H4 (cell line): ENCODE measurements around the gene ACRV1. TPM values are rescaled to one million over a fixed set of nuclear protein-coding genes. Genes with fewer than 3 reads are reported as not detected.
"Not testable (repeated sequence)": the region's sequence is repeated elsewhere in the genome, so short reads cannot be mapped to it uniquely, and the experiment has no call there.

Experiments
- DNase-seq: peaks from one replicate; pipeline ENCODE4 v3.0.0-alpha.2; 2015; ENCODE audit warnings: low spot score
- total RNA-seq: library from RNA; depleted of rRNA; stranded (reverse); fragments of >200 nt; shearing (Covaris generic); gene quantifications from 2 replicates; pipeline ENCODE4 v1.2.3, GENCODE V29; 2014; rRNA removed

Gene ACRV1, protein sequence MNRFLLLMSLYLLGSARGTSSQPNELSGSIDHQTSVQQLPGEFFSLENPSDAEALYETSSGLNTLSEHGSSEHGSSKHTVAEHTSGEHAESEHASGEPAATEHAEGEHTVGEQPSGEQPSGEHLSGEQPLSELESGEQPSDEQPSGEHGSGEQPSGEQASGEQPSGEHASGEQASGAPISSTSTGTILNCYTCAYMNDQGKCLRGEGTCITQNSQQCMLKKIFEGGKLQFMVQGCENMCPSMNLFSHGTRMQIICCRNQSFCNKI
- total RNA-seq: not detected in 2 replicates

DNA sequence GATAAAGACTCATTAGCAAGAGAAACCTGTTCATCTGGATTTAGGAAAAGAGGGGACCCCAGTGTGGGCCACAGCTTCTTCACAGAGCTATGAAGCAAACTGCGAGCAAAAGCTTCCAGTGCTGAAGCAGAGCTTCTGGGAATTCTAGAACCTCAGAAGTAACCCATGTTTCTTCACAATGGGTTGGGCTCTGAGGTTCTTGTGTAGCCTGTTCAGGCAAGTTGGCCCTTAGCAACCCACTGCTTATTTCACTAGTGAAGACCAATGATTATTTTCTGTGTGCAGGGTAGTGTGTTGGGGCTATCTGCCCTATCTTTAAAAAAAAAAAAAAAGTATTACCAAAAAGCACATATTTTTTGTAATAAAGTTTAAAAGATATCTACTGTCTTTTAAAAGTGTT, at the start of gene ACRV1:
TSS of gene ACRV1 (minus strand) at position 101 of the 400 bp plus-strand sequence. CDS start at position 34, 67 bp downstream.
- no peak for DNase-seq

- no peak for DNase-seq
These were observed 48.3 kb upstream of the ACRV1 start for GRCh38 chr11:125728969-125729368.

- DNase-seq: no peak
These were observed 43.5 kb upstream of the ACRV1 start for GRCh38 chr11:125724125-125724524.

DNA sequence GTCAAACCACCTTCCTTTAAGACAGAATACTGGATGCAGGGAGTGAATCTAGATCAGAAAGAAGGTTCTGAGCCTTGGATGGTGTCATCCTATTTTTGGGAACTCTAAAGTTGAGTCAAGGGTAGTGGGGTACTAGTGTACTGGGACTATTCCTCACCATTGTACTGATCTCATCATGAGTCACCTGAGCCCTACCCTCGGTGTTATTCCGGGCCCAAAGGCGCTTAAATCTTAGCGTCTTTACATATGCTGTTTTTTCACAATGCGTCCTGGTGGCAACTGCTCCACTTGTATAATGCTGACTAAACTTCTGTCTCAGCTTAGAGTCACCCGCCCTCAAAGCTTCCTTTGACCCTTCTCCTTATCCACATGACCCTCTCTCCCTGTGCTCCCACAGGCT, 40.1 kb upstream of the ACRV1 start:
- no peak for DNase-seq

- DNase-seq: not testable (repeated sequence)
These were observed 24.0 kb upstream of the ACRV1 start for GRCh38 chr11:125704686-125705085.

GRCh38 chr11:125701858-125702621, 21.4 kb upstream of the ACRV1 start:
- no peak for DNase-seq

GRCh38 chr11:125701018-125701610, 20.5 kb upstream of the ACRV1 start:
- DNase-seq: no peak

- DNase-seq: no peak
These were observed 14.3 kb upstream of the ACRV1 start for GRCh38 chr11:125694951-125695350.

- DNase-seq: no peak
These were observed 12.2 kb upstream of the ACRV1 start for GRCh38 chr11:125692887-125693286.

GRCh38 chr11:125690006-125690405, 9.4 kb upstream of the ACRV1 start:
- no peak for DNase-seq

GRCh38 chr11:125689274-125689859, 8.7 kb upstream of the ACRV1 start:
- no peak for DNase-seq

GRCh38 chr11:125688632-125689031, 8.0 kb upstream of the ACRV1 start:
- no peak for DNase-seq

DNA sequence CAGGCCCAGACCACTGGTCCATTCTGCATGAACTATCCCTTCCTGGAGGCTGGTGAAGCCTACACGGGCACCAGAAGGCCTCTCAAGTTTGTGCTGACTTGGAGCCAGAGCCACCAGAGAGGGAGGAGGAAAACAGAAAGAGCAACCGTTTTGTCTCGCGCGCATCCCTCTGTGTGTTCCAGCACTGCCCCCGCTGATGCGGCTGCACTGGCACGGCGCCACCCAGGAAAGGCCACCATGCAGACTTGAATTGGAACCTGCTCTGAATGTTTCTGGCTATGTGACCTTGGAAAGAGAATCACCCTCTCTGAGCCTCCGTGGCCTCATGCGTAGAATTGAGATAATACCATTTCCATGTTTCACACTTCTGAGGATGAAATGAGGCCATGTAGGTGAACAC, 7.4 kb upstream of the ACRV1 start:
- DNase-seq: no peak

- no peak for DNase-seq
These were observed 4.6 kb upstream of the ACRV1 start for GRCh38 chr11:125685228-125685627.

GRCh38 chr11:125679837-125680236, 810 bp downstream of the ACRV1 start:
- DNase-seq: no peak

DNA sequence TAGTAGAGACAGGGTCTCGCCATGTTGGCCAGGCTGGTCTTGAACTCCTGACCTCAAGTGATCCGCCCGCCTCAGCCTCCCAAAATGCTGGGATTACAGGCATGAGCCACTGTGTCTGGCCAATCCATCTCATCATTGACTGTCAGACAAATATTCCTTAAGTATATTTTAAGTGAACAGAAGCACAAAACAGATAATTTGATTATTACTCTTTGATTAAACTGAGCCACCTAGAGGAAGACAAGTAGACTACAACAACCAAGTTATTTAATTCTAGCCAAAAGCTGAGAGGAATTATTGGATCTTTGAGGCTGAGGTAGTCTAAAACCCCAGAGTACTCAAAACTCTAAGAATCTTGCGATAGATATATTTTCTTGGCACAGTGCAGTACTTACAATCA, 1.2 kb downstream of the ACRV1 start:
- DNase-seq: no peak

DNA sequence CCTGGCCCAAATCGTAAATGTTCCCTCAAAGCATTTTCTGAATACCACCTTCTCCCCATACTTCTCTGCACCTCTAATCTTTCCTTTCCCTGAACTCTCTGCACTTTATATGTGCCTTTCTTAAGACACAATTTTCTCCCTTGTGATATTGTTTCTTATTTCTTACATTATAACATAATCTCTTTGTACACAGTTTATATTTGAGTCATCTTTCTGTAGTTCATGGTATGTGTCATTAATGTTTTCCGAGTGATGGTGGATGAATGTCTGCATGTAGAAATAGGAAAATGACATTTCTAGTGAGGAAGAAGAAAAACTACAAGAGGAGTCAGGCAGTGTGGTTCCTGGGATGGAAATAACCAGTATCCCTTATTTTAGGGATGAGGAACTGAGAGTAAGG, 5.5 kb downstream of the ACRV1 start:
- DNase-seq: no peak

DNA sequence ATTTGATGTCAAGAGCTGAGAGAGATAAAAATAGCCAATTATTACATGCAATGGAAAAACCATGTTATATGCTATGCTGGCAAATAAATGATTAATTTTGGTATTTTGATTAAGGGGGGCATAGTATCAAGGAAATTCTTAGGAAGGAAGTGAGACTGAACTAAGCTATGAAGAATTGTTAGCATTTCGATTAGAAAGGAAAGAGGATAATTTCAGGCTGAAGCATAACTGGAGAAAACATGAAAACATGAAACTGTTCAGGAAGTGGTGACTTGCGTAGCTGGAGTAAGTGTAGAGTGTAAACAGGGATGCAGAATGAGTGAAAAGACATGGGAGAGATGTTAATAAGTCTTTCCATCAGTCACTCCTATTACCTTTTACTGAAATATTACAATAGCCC, 6.4 kb downstream of the ACRV1 start:
- DNase-seq: no peak

DNA sequence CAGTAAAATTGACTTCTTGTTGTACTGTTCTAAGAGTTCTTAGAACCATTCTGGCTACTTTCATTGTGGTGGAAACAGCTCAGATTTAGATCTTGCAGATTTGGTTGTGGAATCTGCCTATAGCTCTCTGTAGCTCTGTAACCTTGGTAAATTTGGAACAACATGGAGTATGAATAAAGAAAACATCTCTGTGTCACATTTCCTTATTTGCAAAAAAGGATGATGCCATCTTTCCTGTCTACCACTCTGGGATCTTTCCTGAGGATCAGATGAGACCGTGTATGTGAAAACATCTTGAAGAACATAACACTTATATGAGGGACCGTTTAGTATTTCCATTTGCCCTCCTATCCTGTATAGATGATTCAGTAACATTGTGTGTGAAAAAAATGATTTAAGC, 9.1 kb downstream of the ACRV1 start:
- no peak for DNase-seq

- DNase-seq: no peak
These were observed 10.5 kb downstream of the ACRV1 start for GRCh38 chr11:125670172-125670571.

DNA sequence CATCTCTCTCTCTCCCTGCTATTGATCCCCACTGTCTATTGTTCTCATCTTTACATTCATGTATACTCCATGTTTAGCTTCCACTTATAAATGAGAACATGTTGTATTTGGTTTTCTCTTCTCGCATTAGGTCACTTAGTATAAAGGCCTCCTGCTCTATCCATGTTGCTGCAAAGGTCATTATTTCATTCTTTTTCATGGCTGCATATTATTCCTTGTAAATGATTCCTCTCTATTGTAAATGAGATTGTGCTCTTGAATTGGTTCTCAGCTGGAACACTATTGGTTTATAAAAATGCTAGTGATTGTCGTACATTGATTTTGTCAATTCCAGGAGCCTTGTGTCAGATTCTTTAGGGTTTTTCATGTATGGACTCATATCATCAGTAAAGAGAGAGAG, 13.5 kb downstream of the ACRV1 start:
- DNase-seq: no peak

- DNase-seq: no peak
These were observed 16.7 kb downstream of the ACRV1 start for GRCh38 chr11:125663910-125664309.

- DNase-seq: no peak
These were observed 18.0 kb downstream of the ACRV1 start for GRCh38 chr11:125662689-125663088.
